ENCODE results near the gene PDLIM7.

GRCh38 chr5:177454397-177455035, 42.9 kb downstream of the PDLIM7 start:
- TF ChIP-seq POLR2A (IDR thresholded peaks at IDR 0.05; ENCODE audit: control extremely low read depth in 1 of 2, low read depth in 2 of 2, low read length in 2 of 2) (peak in 1 of 2 experiments; percentile 63; a peak in 1 of 3 replicates), USF2 (IDR thresholded peaks at IDR 0.05; ENCODE audit: low read length) (no peak), CTCF (IDR thresholded peaks at IDR 0.05; ENCODE audit: control extremely low read depth in 1 of 3, insufficient read depth in 1 of 3, low read depth in 1 of 3, low read length in 3 of 3) (peak in 2 of 3 experiments; percentile 82 to 88; a peak in 3 of 4 replicates), SP4 (IDR thresholded peaks at IDR 0.05; ENCODE audit: low read length) (no peak), TAF1 (IDR thresholded peaks at IDR 0.05; ENCODE audit: low read depth, low read length) (peak; percentile 50), KDM5A (IDR thresholded peaks at IDR 0.05; ENCODE audit: low read length) (no peak), JUND (IDR thresholded peaks at IDR 0.05; ENCODE audit: low read length) (peak; percentile 98), EP300 (IDR thresholded peaks at IDR 0.05; ENCODE audit: borderline replicate concordance in 1 of 2, low read depth in 2 of 2, low read length in 2 of 2) (peak in 1 of 2 experiments; percentile 67; a peak in 1 of 3 replicates), BRCA1 (IDR thresholded peaks at IDR 0.05; ENCODE audit: low read depth, low read length) (peak; percentile 35; the same call in 1 of the 2 replicates)
- TF ChIP-seq, protein P1, sequence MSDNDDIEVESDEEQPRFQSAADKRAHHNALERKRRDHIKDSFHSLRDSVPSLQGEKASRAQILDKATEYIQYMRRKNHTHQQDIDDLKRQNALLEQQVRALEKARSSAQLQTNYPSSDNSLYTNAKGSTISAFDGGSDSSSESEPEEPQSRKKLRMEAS (IDR thresholded peaks at IDR 0.05), result no peak

Measured in H1 (cell line).